ENCODE measurements around the gene DGKG. TPM values are rescaled to one million over a fixed set of nuclear protein-coding genes. Genes with fewer than 3 reads are reported as not detected.

DGKG gene
- total and polyA plus RNA-seq, 10 of the 15 experiments (the other 5 are each of a cell fraction or from before 2014, with no cell fraction given), result 0.39 to 6.2 (median 4.7) TPM

DNA sequence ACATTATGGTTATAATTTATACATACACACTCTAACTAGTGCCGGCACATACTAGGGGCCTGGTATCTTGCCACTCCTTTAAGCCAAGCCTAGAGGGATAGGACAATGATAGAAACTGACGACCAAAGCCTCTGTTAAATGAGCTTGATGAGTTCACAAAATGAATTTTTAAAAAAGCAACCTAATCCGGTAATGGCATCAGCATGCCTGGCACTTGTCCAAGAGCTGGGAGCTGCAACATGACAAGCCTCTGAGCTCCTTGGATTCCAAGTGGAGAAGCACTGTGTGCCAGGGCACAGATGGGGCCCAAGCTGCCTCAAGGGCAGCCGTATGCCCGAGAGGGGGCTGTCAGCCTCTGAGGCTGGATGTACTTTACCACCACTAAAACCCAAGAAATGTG lies 262.9 kb downstream of the DGKG start:
- Histone ChIP-seq H3K4me1 (ENCODE audit: control insufficient read depth, insufficient read depth, low read length) (no peaks in the 10 kb centered on the region; the same call in 1 of the 2 replicates), H3K4me2 (ENCODE audit: control insufficient read depth, insufficient read depth) (no peak overlapping the region), H3K27me3 (replicated peaks in 1 of 2; ENCODE audit: control insufficient read depth in 2 of 2, insufficient read depth in 2 of 2, low read length in 1 of 2) (peaks cover 2 to 4% of the 10 kb centered on the region in 2 experiments; a peak in 3 of 4 replicates), H3K9ac (ENCODE audit: control insufficient read depth, insufficient read depth, low read length) (no peak overlapping the region), H4K20me1 (ENCODE audit: control insufficient read depth, insufficient read depth) (no peaks in the 10 kb centered on the region; the same call in 1 of the 2 replicates), H3K36me3 (ENCODE audit: control insufficient read depth in 2 of 2, insufficient read depth in 2 of 2, low read length in 1 of 2) (no peaks in the 10 kb centered on the region), H3K27ac (ENCODE audit: control insufficient read depth, insufficient read depth) (no peak overlapping the region), H2AFZ (ENCODE audit: control insufficient read depth, low read depth, low read length) (no peak overlapping the region), H3K4me3 (no peak overlapping the region), H3K79me2 (ENCODE audit: control insufficient read depth, insufficient read depth, low read length) (no peaks in the 10 kb centered on the region), H3K9me3 (replicated peaks; ENCODE audit: control insufficient read depth, insufficient read depth, low read length) (no peaks in the 10 kb centered on the region)
- ChIA-PET RAD21 (ENCODE audit: unreplicated experiment) (no interaction called here), SMC1A (ENCODE audit: uncharacterized antibody, unreplicated experiment) (interaction anchor here (0.7 to 1.1 kb wide), 2 partner anchors 18 to 342 kb away, joined by 3 read pairs; no protein-coding TSS in a partner anchor), POLR2A (interaction anchor here (1.8 kb wide), 1 partner anchor 12 kb away, joined by 4 read pairs; no protein-coding TSS in a partner anchor), CTCF (interaction anchor here (1.2 kb wide), 1 partner anchor 13 kb away, joined by 4 read pairs; no protein-coding TSS in a partner anchor)
- BruUV-seq (replicated peaks), result no TSS peak
- in situ Hi-C loops (cut with MboI), result no loop called here
- DNase-seq (ENCODE audit: low read depth, low spot score) (no peak), FAIRE-seq (no peak), ATAC-seq (no peak)
- intact Hi-C loops (cut with micrococcal nuclease; ENCODE audit: unreplicated experiment), result no loop called here
- 65% methylated on average over 5 of the region's 5 CpGs for WGBS (ENCODE audit: insufficient coverage, insufficient replicate concordance, low lambda C conversion rate, missing lambda C conversion rate)
- TF ChIP-seq SRF (IDR thresholded peaks at IDR 0.05; ENCODE audit: low read depth in 2 of 2, low read length in 2 of 2) (no peak), HDAC6 (IDR thresholded peaks at IDR 0.05; ENCODE audit: unreplicated experiment) (no peak), CBFB (IDR thresholded peaks at IDR 0.05; ENCODE audit: low read depth) (no peak), SIX5 (IDR thresholded peaks at IDR 0.05; ENCODE audit: low read depth, low read length, severe bottlenecking) (no peak), TARDBP (IDR thresholded peaks at IDR 0.05; ENCODE audit: borderline replicate concordance) (no peak), SP1 (IDR thresholded peaks at IDR 0.05; ENCODE audit: low read depth, low read length) (no peak), TBL1XR1 (IDR thresholded peaks at IDR 0.05; ENCODE audit: low read depth, low read length) (no peak), ZBED1 (IDR thresholded peaks at IDR 0.05; ENCODE audit: borderline replicate concordance) (no peak), BCL11A (IDR thresholded peaks at IDR 0.05; ENCODE audit: low read depth, low read length) (no peak), TCF7 (IDR thresholded peaks at IDR 0.05; ENCODE audit: borderline replicate concordance) (no peak), HDGF (IDR thresholded peaks at IDR 0.05) (no peak), IKZF2 (IDR thresholded peaks at IDR 0.05) (no peak), CEBPB (IDR thresholded peaks at IDR 0.05; ENCODE audit: borderline replicate concordance in 1 of 2, low read depth in 2 of 2, low read length in 2 of 2) (no peak), BHLHE40 (IDR thresholded peaks at IDR 0.05; ENCODE audit: borderline replicate concordance in 1 of 2, low read depth in 2 of 2, low read length in 1 of 2) (no peak), WRNIP1 (IDR thresholded peaks at IDR 0.05; ENCODE audit: borderline replicate concordance, low read depth, low read length) (no peak), SPI1 (IDR thresholded peaks at IDR 0.05; ENCODE audit: borderline replicate concordance, insufficient read depth, low read depth, low read length) (no peak), NFXL1 (IDR thresholded peaks at IDR 0.05; ENCODE audit: borderline replicate concordance) (no peak)
- TF ChIP-seq, protein P1, sequence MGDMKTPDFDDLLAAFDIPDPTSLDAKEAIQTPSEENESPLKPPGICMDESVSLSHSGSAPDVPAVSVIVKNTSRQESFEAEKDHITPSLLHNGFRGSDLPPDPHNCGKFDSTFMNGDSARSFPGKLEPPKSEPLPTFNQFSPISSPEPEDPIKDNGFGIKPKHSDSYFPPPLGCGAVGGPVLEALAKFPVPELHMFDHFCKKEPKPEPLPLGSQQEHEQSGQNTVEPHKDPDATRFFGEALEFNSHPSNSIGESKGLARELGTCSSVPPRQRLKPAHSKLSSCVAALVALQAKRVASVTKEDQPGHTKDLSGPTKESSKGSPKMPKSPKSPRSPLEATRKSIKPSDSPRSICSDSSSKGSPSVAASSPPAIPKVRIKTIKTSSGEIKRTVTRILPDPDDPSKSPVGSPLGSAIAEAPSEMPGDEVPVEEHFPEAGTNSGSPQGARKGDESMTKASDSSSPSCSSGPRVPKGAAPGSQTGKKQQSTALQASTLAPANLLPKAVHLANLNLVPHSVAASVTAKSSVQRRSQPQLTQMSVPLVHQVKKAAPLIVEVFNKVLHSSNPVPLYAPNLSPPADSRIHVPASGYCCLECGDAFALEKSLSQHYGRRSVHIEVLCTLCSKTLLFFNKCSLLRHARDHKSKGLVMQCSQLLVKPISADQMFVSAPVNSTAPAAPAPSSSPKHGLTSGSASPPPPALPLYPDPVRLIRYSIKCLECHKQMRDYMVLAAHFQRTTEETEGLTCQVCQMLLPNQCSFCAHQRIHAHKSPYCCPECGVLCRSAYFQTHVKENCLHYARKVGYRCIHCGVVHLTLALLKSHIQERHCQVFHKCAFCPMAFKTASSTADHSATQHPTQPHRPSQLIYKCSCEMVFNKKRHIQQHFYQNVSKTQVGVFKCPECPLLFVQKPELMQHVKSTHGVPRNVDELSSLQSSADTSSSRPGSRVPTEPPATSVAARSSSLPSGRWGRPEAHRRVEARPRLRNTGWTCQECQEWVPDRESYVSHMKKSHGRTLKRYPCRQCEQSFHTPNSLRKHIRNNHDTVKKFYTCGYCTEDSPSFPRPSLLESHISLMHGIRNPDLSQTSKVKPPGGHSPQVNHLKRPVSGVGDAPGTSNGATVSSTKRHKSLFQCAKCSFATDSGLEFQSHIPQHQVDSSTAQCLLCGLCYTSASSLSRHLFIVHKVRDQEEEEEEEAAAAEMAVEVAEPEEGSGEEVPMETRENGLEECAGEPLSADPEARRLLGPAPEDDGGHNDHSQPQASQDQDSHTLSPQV (IDR thresholded peaks at IDR 0.05), result no peak
- TF ChIP-seq, protein P2, sequence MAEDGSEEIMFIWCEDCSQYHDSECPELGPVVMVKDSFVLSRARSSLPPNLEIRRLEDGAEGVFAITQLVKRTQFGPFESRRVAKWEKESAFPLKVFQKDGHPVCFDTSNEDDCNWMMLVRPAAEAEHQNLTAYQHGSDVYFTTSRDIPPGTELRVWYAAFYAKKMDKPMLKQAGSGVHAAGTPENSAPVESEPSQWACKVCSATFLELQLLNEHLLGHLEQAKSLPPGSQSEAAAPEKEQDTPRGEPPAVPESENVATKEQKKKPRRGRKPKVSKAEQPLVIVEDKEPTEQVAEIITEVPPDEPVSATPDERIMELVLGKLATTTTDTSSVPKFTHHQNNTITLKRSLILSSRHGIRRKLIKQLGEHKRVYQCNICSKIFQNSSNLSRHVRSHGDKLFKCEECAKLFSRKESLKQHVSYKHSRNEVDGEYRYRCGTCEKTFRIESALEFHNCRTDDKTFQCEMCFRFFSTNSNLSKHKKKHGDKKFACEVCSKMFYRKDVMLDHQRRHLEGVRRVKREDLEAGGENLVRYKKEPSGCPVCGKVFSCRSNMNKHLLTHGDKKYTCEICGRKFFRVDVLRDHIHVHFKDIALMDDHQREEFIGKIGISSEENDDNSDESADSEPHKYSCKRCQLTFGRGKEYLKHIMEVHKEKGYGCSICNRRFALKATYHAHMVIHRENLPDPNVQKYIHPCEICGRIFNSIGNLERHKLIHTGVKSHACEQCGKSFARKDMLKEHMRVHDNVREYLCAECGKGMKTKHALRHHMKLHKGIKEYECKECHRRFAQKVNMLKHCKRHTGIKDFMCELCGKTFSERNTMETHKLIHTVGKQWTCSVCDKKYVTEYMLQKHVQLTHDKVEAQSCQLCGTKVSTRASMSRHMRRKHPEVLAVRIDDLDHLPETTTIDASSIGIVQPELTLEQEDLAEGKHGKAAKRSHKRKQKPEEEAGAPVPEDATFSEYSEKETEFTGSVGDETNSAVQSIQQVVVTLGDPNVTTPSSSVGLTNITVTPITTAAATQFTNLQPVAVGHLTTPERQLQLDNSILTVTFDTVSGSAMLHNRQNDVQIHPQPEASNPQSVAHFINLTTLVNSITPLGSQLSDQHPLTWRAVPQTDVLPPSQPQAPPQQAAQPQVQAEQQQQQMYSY (CRISPR knock-in tag; IDR thresholded peaks at IDR 0.05), result no peak
